WTC11 (cell line): Measurements from ENCODE around the gene TMX2. TPM values are rescaled to one million over a fixed set of nuclear protein-coding genes. Genes with fewer than 3 reads are reported as not detected.

ENCODE experiments used
- ATAC-seq: fragments of 200-7000 bp; cut with Tn5 transposase; 2 replicates; pipeline ENCODE4 v1.10.0; 2021; ENCODE audit warnings: mild to moderate bottlenecking, moderate library complexity
- Bru-seq: library from RNA; stranded (reverse); fragments of 400-500 nt; gene quantifications from one replicate; lab custom pipeline; 2021; lab: Mats Ljungman, UMichigan
- CTCF ChIA-PET: fragments of 300-600 bp; sonication (Branson Sonifier 250); formaldehyde crosslinking; loops from one replicate; lab custom pipeline; 2021; ENCODE audit warnings: antibody characterized with exemption; lab: Charles Lee
- POLR2A ChIA-PET: fragments of 350-600 bp; sonication (Branson Sonifier 250); formaldehyde crosslinking; loops from one replicate; lab custom pipeline; 2021; ENCODE audit warnings: antibody characterized with exemption; lab: Charles Lee
- DNase-seq: peaks from one replicate; pipeline ENCODE4 v3.0.0; 2021; ENCODE audit warnings: low spot score
- H3K27ac Mint-ChIP-seq: 2 replicates; pipeline ENCODE4 v1.8.0; 2021; ENCODE audit warnings: mixed read lengths
- H3K27me3 Mint-ChIP-seq: 2 replicates; pipeline ENCODE4 v1.8.0; 2021; ENCODE audit warnings: low read depth, mild to moderate bottlenecking, moderate library complexity, mixed read lengths
- H3K36me3 Mint-ChIP-seq: 2 replicates; pipeline ENCODE4 v1.8.0; 2021; ENCODE audit warnings: mixed read lengths
- H3K4me1 Mint-ChIP-seq: 2 replicates; pipeline ENCODE4 v1.8.0; 2022; ENCODE audit warnings: mixed read lengths
- H3K4me3 Mint-ChIP-seq: 2 replicates; pipeline ENCODE4 v1.8.0; 2021; ENCODE audit warnings: mild to moderate bottlenecking, moderate library complexity, mixed read lengths
- H3K9me3 Mint-ChIP-seq: 2 replicates; pipeline ENCODE4 v1.8.0; 2021; ENCODE audit warnings: mixed read lengths
- AFF4 ChIP-seq: sonication (generic); formaldehyde crosslinking; IDR thresholded peaks from 2 replicates; pipeline ENCODE4 v1.8.1; 2023; ENCODE audit warnings: mild to moderate bottlenecking, missing genetic modification reagents, borderline replicate concordance
- CREM ChIP-seq: sonication (generic); formaldehyde crosslinking; IDR thresholded peaks from 2 replicates; pipeline ENCODE4 v1.8.1; 2022; ENCODE audit warnings: mild to moderate bottlenecking, missing genetic modification reagents, moderate library complexity
- ETV6 ChIP-seq: sonication (generic); formaldehyde crosslinking; IDR thresholded peaks from 2 replicates; pipeline ENCODE4 v1.8.1; 2022; ENCODE audit warnings: mild to moderate bottlenecking, missing genetic modification reagents
- FOXK1 ChIP-seq: sonication (generic); formaldehyde crosslinking; IDR thresholded peaks from 2 replicates; pipeline ENCODE4 v1.8.0; 2022; ENCODE audit warnings: mild to moderate bottlenecking, moderate library complexity, missing genetic modification reagents
- FOXP1 ChIP-seq: sonication (generic); formaldehyde crosslinking; IDR thresholded peaks from 2 replicates; pipeline ENCODE4 v1.8.0; 2022; ENCODE audit warnings: missing genetic modification reagents, mild to moderate bottlenecking, moderate library complexity, borderline replicate concordance
- GABPB1 ChIP-seq: sonication (generic); formaldehyde crosslinking; IDR thresholded peaks from 2 replicates; pipeline ENCODE4 v1.8.1; 2023; ENCODE audit warnings: mild to moderate bottlenecking, missing genetic modification reagents
- IRF1 ChIP-seq: sonication (generic); formaldehyde crosslinking; IDR thresholded peaks from 2 replicates; pipeline ENCODE4 v1.8.0; 2023; ENCODE audit warnings: missing genetic modification reagents
- JAZF1 ChIP-seq: fragments of 250-450 bp; sonication (Bioruptor Pico); IDR thresholded peaks from 2 replicates; pipeline ENCODE4 v1.9.0; 2021; ENCODE audit warnings: moderate library complexity, mild to moderate bottlenecking, inconsistent platforms
- MAX ChIP-seq: sonication (generic); formaldehyde crosslinking; IDR thresholded peaks from 2 replicates; pipeline ENCODE4 v1.8.0; 2022; ENCODE audit warnings: mild to moderate bottlenecking, missing genetic modification reagents
- MXD4 ChIP-seq: fragments of 250-450 bp; sonication (Bioruptor Pico); IDR thresholded peaks from 2 replicates; pipeline ENCODE4 v1.8.0; 2021; ENCODE audit warnings: mild to moderate bottlenecking, moderate library complexity, borderline replicate concordance
- MYBL2 ChIP-seq: sonication (generic); formaldehyde crosslinking; IDR thresholded peaks from 2 replicates; pipeline ENCODE4 v1.8.1; 2023; ENCODE audit warnings: mild to moderate bottlenecking, moderate library complexity, missing genetic modification reagents
- NFYB ChIP-seq: sonication (generic); formaldehyde crosslinking; conservative IDR thresholded peaks from 2 replicates; pipeline ENCODE4 v1.8.0; 2022; ENCODE audit warnings: low read depth, missing genetic modification reagents
- SMAD4 ChIP-seq: sonication (generic); formaldehyde crosslinking; IDR thresholded peaks from 2 replicates; pipeline ENCODE4 v1.8.0; 2022; ENCODE audit warnings: mild to moderate bottlenecking, missing genetic modification reagents
- SP1 ChIP-seq: sonication (generic); formaldehyde crosslinking; conservative IDR thresholded peaks from 2 replicates; pipeline ENCODE4 v1.8.1; 2022; ENCODE audit warnings: missing genetic modification reagents
- ZNF121 ChIP-seq: sonication (generic); formaldehyde crosslinking; IDR thresholded peaks from 2 replicates; pipeline ENCODE4 v1.8.0; 2023; ENCODE audit warnings: missing genetic modification reagents
- ZNF425 ChIP-seq: fragments of 250-450 bp; sonication (Bioruptor Pico); conservative IDR thresholded peaks from 2 replicates; pipeline ENCODE4 v1.9.0; 2021; ENCODE audit warnings: mild to moderate bottlenecking
- long read RNA-seq, 3 experiments: library from RNA in 1 of 3; library from capped mRNA in 1 of 3; library from polyadenylated mRNA in 1 of 3; unstranded in 2 of 3; stranded (forward) in 1 of 3; transcript quantifications; one replicate each; pipeline ENCODE4 v2.0.0, GENCODE V29; 2021
- total RNA-seq: library from RNA; stranded (reverse); gene quantifications from 3 replicates; pipeline ENCODE4 v1.2.3, GENCODE V29; 2021
- TF ChIP-seq, protein P1 (sequence below): fragments of 250-450 bp; sonication (Bioruptor Pico); IDR thresholded peaks from 2 replicates; pipeline ENCODE4 v1.9.0; 2021; ENCODE audit warnings: moderate library complexity, mild to moderate bottlenecking, inconsistent platforms, borderline replicate concordance
- TF ChIP-seq, protein P2 (sequence below): sonication (generic); formaldehyde crosslinking; conservative IDR thresholded peaks from 2 replicates; pipeline ENCODE4 v1.8.1; 2022; ENCODE audit warnings: mild to moderate bottlenecking, missing genetic modification reagents
- TF ChIP-seq, protein P3 (sequence below): sonication (generic); formaldehyde crosslinking; IDR thresholded peaks from 2 replicates; pipeline ENCODE4 v1.8.1; 2022; ENCODE audit warnings: low read depth, missing genetic modification reagents, borderline replicate concordance
- TF ChIP-seq, protein P4 (sequence below): sonication (generic); formaldehyde crosslinking; IDR thresholded peaks from 2 replicates; pipeline ENCODE4 v1.8.0; 2022; ENCODE audit warnings: mild to moderate bottlenecking, missing genetic modification reagents

TMX2 gene, protein sequence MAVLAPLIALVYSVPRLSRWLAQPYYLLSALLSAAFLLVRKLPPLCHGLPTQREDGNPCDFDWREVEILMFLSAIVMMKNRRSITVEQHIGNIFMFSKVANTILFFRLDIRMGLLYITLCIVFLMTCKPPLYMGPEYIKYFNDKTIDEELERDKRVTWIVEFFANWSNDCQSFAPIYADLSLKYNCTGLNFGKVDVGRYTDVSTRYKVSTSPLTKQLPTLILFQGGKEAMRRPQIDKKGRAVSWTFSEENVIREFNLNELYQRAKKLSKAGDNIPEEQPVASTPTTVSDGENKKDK
- 84.9 to 85.7 TPM (median 85.4 TPM) in 3 replicates for total RNA-seq
- percentile 96 among the genes with signal in this experiment for Bru-seq, nascent RNA
- long read RNA-seq, experiment 1, transcript TMX2-202 (7 exons, 1,521 nt) = minor isoform, 70 of 387 reads
- long read RNA-seq, experiment 1, transcript TMX2-201 (8 exons, 1,631 nt) = major isoform, 258 of 387 reads
- long read RNA-seq, experiment 1, transcript TMX2-207 (8 exons, 1,697 nt) = minor isoform, 11 of 387 reads
- long read RNA-seq, experiment 1, partial matches to known transcripts = 18 of 387 reads
- long read RNA-seq, experiment 1, other reads (novel, unspliced or antisense) = 25 of 387 reads
- long read RNA-seq, experiment 2, transcript TMX2-202 (7 exons, 1,521 nt) = minor isoform, 17 of 136 reads
- long read RNA-seq, experiment 2, transcript TMX2-201 (8 exons, 1,631 nt) = major isoform, 74 of 136 reads
- long read RNA-seq, experiment 2, transcript TMX2-207 (8 exons, 1,697 nt) = minor isoform, 6 of 136 reads
- long read RNA-seq, experiment 2, partial matches to known transcripts = 16 of 136 reads
- long read RNA-seq, experiment 2, other reads (novel, unspliced or antisense) = 22 of 136 reads
- long read RNA-seq, experiment 3, transcript TMX2-206 (6 exons, 829 nt) = minor isoform, 5 of 329 reads
- long read RNA-seq, experiment 3, transcript TMX2-202 (7 exons, 1,521 nt) = minor isoform, 90 of 329 reads
- long read RNA-seq, experiment 3, transcript TMX2-201 (8 exons, 1,631 nt) = major isoform, 200 of 329 reads
- long read RNA-seq, experiment 3, transcript TMX2-207 (8 exons, 1,697 nt) = minor isoform, 6 of 329 reads
- long read RNA-seq, experiment 3, partial matches to known transcripts = 3 of 329 reads
- long read RNA-seq, experiment 3, other reads (novel, unspliced or antisense) = 25 of 329 reads

GRCh38 chr11:57712256-57713150, at the start of gene TMX2:
Gene TMX2, plus strand, starts transcription at chr11:57712593. Its CDS starts 26 bp downstream, at chr11:57712619.
- Mint-ChIP-seq H3K27me3 (no peaks in the 10 kb centered on the region), H3K4me3 (peak within 1 kb of the TSS; percentile 100), H3K36me3 (peaks cover 24% of the 10 kb centered on the region), H3K27ac (peak within 1 kb of the TSS; percentile 99), H3K4me1 (peaks cover 26% of the 10 kb centered on the region), H3K9me3 (no peaks in the 10 kb centered on the region)
- DNase-seq (peak; percentile 89), ATAC-seq (peak; percentile 88)
- ChIA-PET CTCF (interaction anchor here (0.7 to 4.2 kb wide), 7 partner anchors 17 to 811 kb away, joined by 3 to 31 read pairs (median 4); partner anchors contain the start of gene RTN4RL2), POLR2A (interaction anchor here (0.5 to 1.7 kb wide), 18 partner anchors 10 to 882 kb away, joined by 3 to 8 read pairs (median 4); partner anchors contain the start of gene SELENOH)
- TF ChIP-seq CREM (CRISPR knock-in tag) (peak; percentile 89), AFF4 (CRISPR knock-in tag) (no peak), SMAD4 (CRISPR knock-in tag) (no peak), MAX (peak; percentile 89), MYBL2 (CRISPR knock-in tag) (peak; percentile 83; the same call in 1 of the 2 replicates), GABPB1 (no peak), IRF1 (CRISPR knock-in tag) (0 out of 2 replicates have a peak, but pooled peaks have one; percentile 25), FOXK1 (CRISPR knock-in tag) (0 out of 2 replicates have a peak, but pooled peaks have one; percentile 7), SP1 (CRISPR knock-in tag) (peak; percentile 79), JAZF1 (CRISPR knock-in tag) (no peak), NFYB (CRISPR knock-in tag) (peak; percentile 88), ZNF121 (CRISPR knock-in tag) (0 out of 2 replicates have a peak, but pooled peaks have one; percentile 17), MXD4 (CRISPR knock-in tag) (no peak), FOXP1 (CRISPR knock-in tag) (0 out of 2 replicates have a peak, but pooled peaks have one; percentile 24), ETV6 (CRISPR knock-in tag) (peak; percentile 73; the same call in 1 of the 2 replicates), ZNF425 (CRISPR knock-in tag) (no peak)
- TF ChIP-seq, protein P1, sequence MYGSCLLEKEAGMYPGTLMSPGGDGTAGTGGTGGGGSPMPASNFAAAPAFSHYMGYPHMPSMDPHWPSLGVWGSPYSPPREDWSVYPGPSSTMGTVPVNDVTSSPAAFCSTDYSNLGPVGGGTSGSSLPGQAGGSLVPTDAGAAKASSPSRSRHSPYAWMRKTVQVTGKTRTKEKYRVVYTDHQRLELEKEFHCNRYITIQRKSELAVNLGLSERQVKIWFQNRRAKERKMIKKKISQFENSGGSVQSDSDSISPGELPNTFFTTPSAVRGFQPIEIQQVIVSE (CRISPR knock-in tag) = no peak
- TF ChIP-seq, protein P2, sequence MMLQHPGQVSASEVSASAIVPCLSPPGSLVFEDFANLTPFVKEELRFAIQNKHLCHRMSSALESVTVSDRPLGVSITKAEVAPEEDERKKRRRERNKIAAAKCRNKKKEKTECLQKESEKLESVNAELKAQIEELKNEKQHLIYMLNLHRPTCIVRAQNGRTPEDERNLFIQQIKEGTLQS (CRISPR knock-in tag) = no peak
- TF ChIP-seq, protein P3, sequence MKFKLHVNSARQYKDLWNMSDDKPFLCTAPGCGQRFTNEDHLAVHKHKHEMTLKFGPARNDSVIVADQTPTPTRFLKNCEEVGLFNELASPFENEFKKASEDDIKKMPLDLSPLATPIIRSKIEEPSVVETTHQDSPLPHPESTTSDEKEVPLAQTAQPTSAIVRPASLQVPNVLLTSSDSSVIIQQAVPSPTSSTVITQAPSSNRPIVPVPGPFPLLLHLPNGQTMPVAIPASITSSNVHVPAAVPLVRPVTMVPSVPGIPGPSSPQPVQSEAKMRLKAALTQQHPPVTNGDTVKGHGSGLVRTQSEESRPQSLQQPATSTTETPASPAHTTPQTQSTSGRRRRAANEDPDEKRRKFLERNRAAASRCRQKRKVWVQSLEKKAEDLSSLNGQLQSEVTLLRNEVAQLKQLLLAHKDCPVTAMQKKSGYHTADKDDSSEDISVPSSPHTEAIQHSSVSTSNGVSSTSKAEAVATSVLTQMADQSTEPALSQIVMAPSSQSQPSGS = no peak
- TF ChIP-seq, protein P4, sequence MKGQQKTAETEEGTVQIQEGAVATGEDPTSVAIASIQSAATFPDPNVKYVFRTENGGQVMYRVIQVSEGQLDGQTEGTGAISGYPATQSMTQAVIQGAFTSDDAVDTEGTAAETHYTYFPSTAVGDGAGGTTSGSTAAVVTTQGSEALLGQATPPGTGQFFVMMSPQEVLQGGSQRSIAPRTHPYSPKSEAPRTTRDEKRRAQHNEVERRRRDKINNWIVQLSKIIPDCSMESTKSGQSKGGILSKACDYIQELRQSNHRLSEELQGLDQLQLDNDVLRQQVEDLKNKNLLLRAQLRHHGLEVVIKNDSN (CRISPR knock-in tag) = peak; percentile 58; the same call in 1 of the 2 replicates
